GM21390 (cell line): ENCODE data around the gene ARIH2.

Experiments
- ATAC-seq: cut with Tn5 transposase; IDR thresholded peaks from one replicate; pipeline ENCODE4 v1.9.1; 2021; ENCODE audit not compliant: unreplicated experiment

Gene ARIH2

GRCh38 chr3:49034650-49035049 is 116.0 kb downstream of the ARIH2 start:
- no peak for ATAC-seq

GRCh38 chr3:49035281-49035680 is 116.6 kb downstream of the ARIH2 start:
- no peak for ATAC-seq
